ENCODE measurements around the gene KRTAP5-7. TPM values are rescaled to one million over a fixed set of nuclear protein-coding genes. Genes with fewer than 3 reads are reported as not detected.

KRTAP5-7 gene
- total and polyA plus RNA-seq, 2 donors (not counting 3 experiments of a cell fraction or from before 2014, with no cell fraction given) = 0.07 TPM; not detected in 1

DNA sequence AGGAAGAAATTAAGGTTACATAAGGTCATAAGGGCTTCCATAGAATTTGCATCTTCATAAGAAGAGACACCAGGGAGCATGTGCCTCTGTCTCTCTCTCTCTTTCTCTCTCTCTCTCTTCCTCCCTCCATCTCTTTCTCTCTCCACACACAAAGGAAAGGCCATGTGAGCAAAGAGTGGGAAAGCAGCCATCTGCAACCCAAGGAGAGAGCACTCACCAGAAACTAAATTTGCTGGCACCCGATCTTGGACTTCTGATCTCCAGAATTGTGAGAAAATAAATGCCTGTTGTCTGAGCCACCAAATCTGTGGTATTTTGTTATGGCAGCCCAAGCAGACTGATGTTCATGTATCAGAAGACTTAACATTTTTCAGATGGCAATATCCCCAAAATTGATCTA lies 31.9 kb downstream of the KRTAP5-7 start:
- POLR2A ChIA-PET = no interaction called here
- no TSS peak for BruUV-seq (replicated peaks)
- H3K9me3 ChIP-seq (replicated peaks; ENCODE audit: control insufficient read depth, insufficient read depth, low read length) = no peaks in the 10 kb centered on the region
- H3K79me2 ChIP-seq (ENCODE audit: control insufficient read depth, insufficient read depth, low read length) = no peaks in the 10 kb centered on the region
- CTCF ChIA-PET = interaction anchor here (1.3 kb wide), 1 partner anchor 21 kb away, joined by 5 read pairs; no protein-coding TSS in a partner anchor
- no peaks in the 10 kb centered on the region for H4K20me1 ChIP-seq (replicated peaks; ENCODE audit: control insufficient read depth, extremely low read depth, insufficient read depth, low read length)
- DNase-seq (ENCODE audit: low read depth, low spot score) = no peak
- no peak overlapping the region for H3K9ac ChIP-seq (replicated peaks; ENCODE audit: extremely low read depth, insufficient read depth, low read length)
- H3K4me1 ChIP-seq (ENCODE audit: control insufficient read depth, extremely low read depth, insufficient read depth, low read length) = no peaks in the 10 kb centered on the region
- intact Hi-C loops (cut with micrococcal nuclease) = no loop called here
- H2AFZ ChIP-seq (ENCODE audit: low read depth, low read length) = no peak overlapping the region
- no peak overlapping the region for H3K27ac ChIP-seq (ENCODE audit: insufficient read depth, low read depth, low read length)
- H3K4me2 ChIP-seq (ENCODE audit: insufficient read depth, low read length) = no peak overlapping the region
- no peak overlapping the region for H3K4me3 ChIP-seq (replicated peaks in 1 of 3; ENCODE audit: insufficient read depth in 1 of 3, low read depth in 1 of 3, low read length in 3 of 3)
- H3K27me3 ChIP-seq (ENCODE audit: control insufficient read depth in 2 of 2, insufficient read depth in 2 of 2, low read length in 2 of 2) = peaks cover 0 to 5% of the 10 kb centered on the region in 2 experiments
- no peaks in the 10 kb centered on the region for H3K9me1 ChIP-seq (replicated peaks; ENCODE audit: control insufficient read depth, extremely low read depth, insufficient read depth, low read length)
- dilution Hi-C loops (cut with MboI; ENCODE audit: extremely low pct_ligation_motif_present, low sequenced_read_pairs) = no loop called here
- no peak for FAIRE-seq
- no peaks in the 10 kb centered on the region for H3K36me3 ChIP-seq (ENCODE audit: control insufficient read depth in 2 of 2, extremely low read depth in 1 of 2, insufficient read depth in 2 of 2, low read length in 2 of 2)
- TF ChIP-seq, protein P1, sequence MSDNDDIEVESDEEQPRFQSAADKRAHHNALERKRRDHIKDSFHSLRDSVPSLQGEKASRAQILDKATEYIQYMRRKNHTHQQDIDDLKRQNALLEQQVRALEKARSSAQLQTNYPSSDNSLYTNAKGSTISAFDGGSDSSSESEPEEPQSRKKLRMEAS (IDR thresholded peaks at IDR 0.05; ENCODE audit: insufficient read depth, insufficient read length) = no peak
- TF ChIP-seq MYC (IDR thresholded peaks at IDR 0.05; ENCODE audit: low read depth, low read length) = no peak
- no peak for TF ChIP-seq POLR2AphosphoS5 (IDR thresholded peaks at IDR 0.05; ENCODE audit: insufficient read depth, low read depth, low read length)
- no peak for TF ChIP-seq JUN (IDR thresholded peaks at IDR 0.05; ENCODE audit: borderline replicate concordance, insufficient read depth, insufficient read length, low read depth)
- TF ChIP-seq, protein P2, sequence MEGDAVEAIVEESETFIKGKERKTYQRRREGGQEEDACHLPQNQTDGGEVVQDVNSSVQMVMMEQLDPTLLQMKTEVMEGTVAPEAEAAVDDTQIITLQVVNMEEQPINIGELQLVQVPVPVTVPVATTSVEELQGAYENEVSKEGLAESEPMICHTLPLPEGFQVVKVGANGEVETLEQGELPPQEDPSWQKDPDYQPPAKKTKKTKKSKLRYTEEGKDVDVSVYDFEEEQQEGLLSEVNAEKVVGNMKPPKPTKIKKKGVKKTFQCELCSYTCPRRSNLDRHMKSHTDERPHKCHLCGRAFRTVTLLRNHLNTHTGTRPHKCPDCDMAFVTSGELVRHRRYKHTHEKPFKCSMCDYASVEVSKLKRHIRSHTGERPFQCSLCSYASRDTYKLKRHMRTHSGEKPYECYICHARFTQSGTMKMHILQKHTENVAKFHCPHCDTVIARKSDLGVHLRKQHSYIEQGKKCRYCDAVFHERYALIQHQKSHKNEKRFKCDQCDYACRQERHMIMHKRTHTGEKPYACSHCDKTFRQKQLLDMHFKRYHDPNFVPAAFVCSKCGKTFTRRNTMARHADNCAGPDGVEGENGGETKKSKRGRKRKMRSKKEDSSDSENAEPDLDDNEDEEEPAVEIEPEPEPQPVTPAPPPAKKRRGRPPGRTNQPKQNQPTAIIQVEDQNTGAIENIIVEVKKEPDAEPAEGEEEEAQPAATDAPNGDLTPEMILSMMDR (IDR thresholded peaks at IDR 0.05; ENCODE audit: extremely low read depth in 1 of 2, insufficient read depth in 1 of 2, low read depth in 1 of 2, low read length in 2 of 2) = no peak
- no peak for TF ChIP-seq EZH2 (IDR thresholded peaks at IDR 0.05; ENCODE audit: borderline replicate concordance, low read depth, low read length, severe bottlenecking)
- no peak for TF ChIP-seq POLR2A (IDR thresholded peaks at IDR 0.05; ENCODE audit: low read depth, low read length)

Data from endothelial cell of umbilical vein (primary cell).